Karpas-422 (cell line): Measurements from ENCODE around the gene RBPJ. TPM values are rescaled to one million over a fixed set of nuclear protein-coding genes. Genes with fewer than 3 reads are reported as not detected.

Source experiments
- DNase-seq: peaks from one replicate; pipeline ENCODE4 v3.0.0-alpha.2; 2015
- H2AFZ ChIP-seq: fragments of 200-600 bp; sonication (generic); 2 replicates; pipeline ENCODE4 v1.6.1; 2014; ENCODE audit warnings: antibody characterized with exemption, low read length, mixed read lengths
- H3K27ac ChIP-seq: fragments of 200-600 bp; sonication (generic); 2 replicates; pipeline ENCODE4 v1.5.1; 2014; ENCODE audit warnings: mild to moderate bottlenecking, low read length, moderate library complexity
- H3K27me3 ChIP-seq: fragments of 200-600 bp; sonication (generic); 2 replicates; pipeline ENCODE4 v1.6.1; 2014; ENCODE audit warnings: low read length, mixed read lengths
- H3K36me3 ChIP-seq: fragments of 200-600 bp; sonication (generic); 2 replicates; pipeline ENCODE4 v1.6.1; 2014; ENCODE audit warnings: low read length, mixed read lengths; ENCODE audit not compliant: insufficient read depth
- H3K4me1 ChIP-seq: fragments of 200-600 bp; sonication (generic); 2 replicates; pipeline ENCODE4 v1.6.1; 2014; ENCODE audit warnings: mild to moderate bottlenecking, low read length, mixed read lengths
- H3K4me2 ChIP-seq: fragments of 200-600 bp; sonication (generic); 2 replicates; pipeline ENCODE4 v1.6.1; 2014; ENCODE audit warnings: low read length, low read depth, mild to moderate bottlenecking; ENCODE audit not compliant: poor library complexity, severe bottlenecking
- H3K4me3 ChIP-seq: fragments of 200-600 bp; sonication (generic); 2 replicates; pipeline ENCODE4 v1.5.1; 2014; ENCODE audit warnings: mild to moderate bottlenecking, antibody characterized with exemption, low read length, mixed read lengths
- H3K79me2 ChIP-seq: fragments of 200-600 bp; sonication (generic); 2 replicates; pipeline ENCODE4 v1.6.1; 2014; ENCODE audit warnings: mild to moderate bottlenecking, low read length, mixed read lengths
- H3K9ac ChIP-seq: fragments of 200-600 bp; sonication (generic); 2 replicates; pipeline ENCODE4 v1.6.0; 2014; ENCODE audit warnings: low read length
- H3K9me2 ChIP-seq: fragments of 200-600 bp; sonication (generic), shearing (Covaris generic); replicated peaks from 2 replicates; pipeline ENCODE4 v1.6.0; 2014; ENCODE audit warnings: mild to moderate bottlenecking, low read length, moderate library complexity; ENCODE audit not compliant: insufficient read depth
- H3K9me3 ChIP-seq: fragments of 300-700, 200-600 bp; sonication (generic); 2 replicates; pipeline ENCODE4 v1.6.1; 2014; ENCODE audit warnings: low read length, mixed read lengths
- H4K20me1 ChIP-seq: fragments of 200-600 bp; sonication (generic); 2 replicates; pipeline ENCODE4 v1.6.1; 2014; ENCODE audit warnings: mild to moderate bottlenecking, antibody characterized with exemption, low read length, low read depth; ENCODE audit not compliant: insufficient read depth
- total RNA-seq: library from RNA; depleted of rRNA; stranded (reverse); fragments of >200 nt; shearing (Covaris generic); gene quantifications from 2 replicates; pipeline ENCODE4 v1.2.3, GENCODE V29; 2014; ENCODE audit warnings: low replicate concordance

Gene RBPJ
- total RNA-seq, 1 experiment from 2014 or later = 36.8 TPM

DNA sequence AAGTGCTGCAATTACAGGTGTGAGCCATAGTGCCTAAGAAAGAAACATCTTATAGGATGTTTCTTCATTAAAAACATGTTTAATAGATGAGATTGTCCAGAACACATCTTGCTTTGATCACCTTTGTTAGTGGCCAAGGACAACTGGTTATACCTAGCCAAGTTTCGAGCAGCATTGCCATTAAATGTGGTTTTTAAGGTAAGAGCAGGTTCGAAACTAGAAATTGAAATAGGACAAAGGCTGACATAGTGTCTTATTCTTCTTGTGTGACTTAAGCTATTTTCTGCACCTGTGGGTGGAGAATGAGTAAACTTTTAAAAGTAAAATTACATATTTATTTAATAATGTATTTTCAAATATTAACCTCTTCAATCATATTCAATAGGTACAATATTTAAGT, 59.0 kb downstream of the RBPJ start:
- Histone ChIP-seq H3K9ac (no peak overlapping the region), H3K4me1 (peaks cover 32% of the 10 kb centered on the region), H3K4me2 (no peak overlapping the region), H4K20me1 (peaks cover 25% of the 10 kb centered on the region), H3K79me2 (peaks cover 69% of the 10 kb centered on the region), H3K36me3 (no peaks in the 10 kb centered on the region), H3K27ac (no peak overlapping the region), H2AFZ (no peak overlapping the region), H3K9me2 (no peaks in the 10 kb centered on the region), H3K4me3 (no peak overlapping the region), H3K9me3 (no peaks in the 10 kb centered on the region), H3K27me3 (no peaks in the 10 kb centered on the region)
- no peak for DNase-seq

DNA sequence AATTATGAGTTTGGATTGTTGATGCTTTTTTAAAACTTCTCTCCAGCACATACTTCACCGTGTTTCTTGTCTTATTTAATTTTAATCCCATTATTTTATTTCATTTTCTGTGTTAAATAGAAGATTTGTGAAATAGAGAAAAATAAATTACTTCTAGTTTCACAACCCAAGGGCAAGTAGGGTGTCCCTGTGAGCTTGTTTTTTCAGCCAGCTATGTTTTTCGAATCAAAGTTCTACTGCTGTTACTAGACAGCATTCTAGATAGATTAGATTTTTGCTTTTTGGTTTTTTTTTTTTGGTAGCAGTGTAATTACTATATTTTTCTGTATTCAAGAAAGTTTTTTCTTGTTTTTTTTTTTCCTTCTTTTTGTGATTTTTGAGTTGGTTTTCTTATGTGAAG, 59.9 kb downstream of the RBPJ start:
- Histone ChIP-seq H3K36me3 (no peaks in the 10 kb centered on the region), H3K79me2 (peaks cover 63% of the 10 kb centered on the region), H3K27me3 (no peaks in the 10 kb centered on the region), H3K4me1 (peaks cover 32% of the 10 kb centered on the region), H3K9me2 (no peaks in the 10 kb centered on the region), H3K9me3 (no peaks in the 10 kb centered on the region), H2AFZ (no peak overlapping the region), H3K4me3 (no peak overlapping the region), H3K9ac (no peak overlapping the region), H3K4me2 (peak overlapping the region; percentile 1), H4K20me1 (peaks cover 16% of the 10 kb centered on the region), H3K27ac (no peak overlapping the region)
- DNase-seq = no peak

DNA sequence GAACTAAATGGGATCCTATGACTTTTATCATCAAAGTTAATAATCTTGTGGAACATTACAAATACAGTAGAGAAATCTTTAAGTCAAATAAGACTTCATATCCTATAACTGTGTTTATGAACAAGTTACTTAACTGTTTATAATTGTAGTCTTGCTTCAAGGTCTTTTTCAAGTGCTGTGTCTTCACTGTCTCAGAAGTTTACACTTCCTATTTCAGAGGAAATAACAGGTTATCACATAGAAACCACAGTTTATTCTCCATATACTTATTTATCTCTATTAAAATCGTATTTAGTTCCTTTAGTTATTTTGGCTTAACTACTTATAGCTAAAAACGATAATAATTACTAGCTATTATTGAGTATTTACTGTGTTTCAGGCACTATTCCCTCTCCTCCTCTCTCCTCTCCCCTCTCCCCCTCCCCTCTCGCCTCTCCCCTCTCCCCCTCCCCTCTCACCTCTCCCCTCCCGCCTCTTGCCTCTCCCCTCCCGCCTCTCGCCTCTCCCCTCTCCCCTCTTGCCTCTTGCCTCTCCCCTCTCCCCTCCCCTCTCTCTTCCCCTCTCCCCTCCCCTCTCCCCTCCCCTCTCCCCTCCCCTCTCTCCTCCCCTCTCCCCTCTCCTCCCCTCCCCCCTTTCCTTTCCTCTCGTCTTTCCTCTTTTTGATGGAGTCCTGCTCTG, 63.7 kb downstream of the RBPJ start:
- H3K9ac ChIP-seq = no peak overlapping the region
- H2AFZ ChIP-seq = no peak overlapping the region
- DNase-seq = no peak
- no peaks in the 10 kb centered on the region for H3K9me3 ChIP-seq
- no peak overlapping the region for H3K27ac ChIP-seq
- no peak overlapping the region for H3K4me2 ChIP-seq
- H3K27me3 ChIP-seq = no peaks in the 10 kb centered on the region
- no peaks in the 10 kb centered on the region for H3K9me2 ChIP-seq
- H3K79me2 ChIP-seq = peaks cover 42% of the 10 kb centered on the region
- no peaks in the 10 kb centered on the region; the same call in 1 of the 2 replicates for H4K20me1 ChIP-seq
- H3K4me3 ChIP-seq = no peak overlapping the region
- peaks cover 18% of the 10 kb centered on the region for H3K4me1 ChIP-seq
- no peaks in the 10 kb centered on the region for H3K36me3 ChIP-seq

DNA sequence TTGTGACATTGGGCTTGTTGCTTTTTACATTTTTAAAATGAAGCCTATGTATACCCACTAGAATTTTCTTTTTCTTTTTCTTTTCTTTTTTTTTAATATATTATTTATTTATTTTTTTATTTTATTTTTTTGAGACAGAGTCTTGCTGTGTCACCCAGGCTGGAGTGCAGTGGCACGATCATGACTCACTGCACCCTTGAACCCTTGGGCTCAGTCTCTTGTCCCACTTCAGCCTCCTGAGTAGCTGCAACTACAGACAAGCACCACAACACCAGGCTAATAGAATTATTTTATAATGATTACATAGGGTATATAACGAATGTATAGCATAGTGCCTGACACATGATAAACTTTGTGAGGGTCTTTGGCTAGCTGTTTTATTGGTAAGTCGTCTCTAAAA, 64.9 kb downstream of the RBPJ start:
- DNase-seq = no peak
- no peak overlapping the region for H3K27ac ChIP-seq
- no peak overlapping the region for H3K4me3 ChIP-seq
- no peaks in the 10 kb centered on the region for H3K9me2 ChIP-seq
- peaks cover 35% of the 10 kb centered on the region for H3K79me2 ChIP-seq
- H3K9me3 ChIP-seq = no peaks in the 10 kb centered on the region
- H3K36me3 ChIP-seq = no peaks in the 10 kb centered on the region
- H3K9ac ChIP-seq = no peak overlapping the region
- H4K20me1 ChIP-seq = no peaks in the 10 kb centered on the region
- H3K27me3 ChIP-seq = no peaks in the 10 kb centered on the region
- H3K4me2 ChIP-seq = no peak overlapping the region
- H3K4me1 ChIP-seq = peaks cover 15% of the 10 kb centered on the region
- no peak overlapping the region for H2AFZ ChIP-seq

DNA sequence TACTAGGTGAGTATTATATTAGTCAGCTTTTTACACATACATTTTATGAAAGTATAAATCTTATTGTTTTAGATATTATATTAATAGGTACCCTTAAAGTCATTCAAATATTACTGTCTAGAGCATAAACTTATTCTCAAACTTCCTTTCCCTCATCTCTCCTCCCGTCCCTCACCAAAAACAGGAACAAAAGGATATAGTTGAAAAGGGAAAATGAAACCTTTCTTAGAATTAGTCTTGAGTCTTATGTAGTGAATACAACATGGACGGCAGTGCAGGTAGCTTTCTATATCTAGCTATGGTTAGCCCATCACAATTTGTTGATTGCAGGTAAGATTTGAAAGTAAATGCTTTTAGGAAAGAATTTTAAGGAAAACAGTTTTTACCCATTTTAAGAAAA, 65.6 kb downstream of the RBPJ start:
- H4K20me1 ChIP-seq = no peaks in the 10 kb centered on the region
- no peak overlapping the region for H3K4me3 ChIP-seq
- H3K36me3 ChIP-seq = no peaks in the 10 kb centered on the region
- H3K9me3 ChIP-seq = no peaks in the 10 kb centered on the region
- H2AFZ ChIP-seq = no peak overlapping the region
- H3K4me1 ChIP-seq = peaks cover 10% of the 10 kb centered on the region; the same call in 1 of the 2 replicates
- peaks cover 28% of the 10 kb centered on the region for H3K79me2 ChIP-seq
- no peak overlapping the region for H3K4me2 ChIP-seq
- no peak for DNase-seq
- no peak overlapping the region for H3K27ac ChIP-seq
- H3K9me2 ChIP-seq = no peaks in the 10 kb centered on the region
- H3K27me3 ChIP-seq = no peaks in the 10 kb centered on the region
- H3K9ac ChIP-seq = no peak overlapping the region

DNA sequence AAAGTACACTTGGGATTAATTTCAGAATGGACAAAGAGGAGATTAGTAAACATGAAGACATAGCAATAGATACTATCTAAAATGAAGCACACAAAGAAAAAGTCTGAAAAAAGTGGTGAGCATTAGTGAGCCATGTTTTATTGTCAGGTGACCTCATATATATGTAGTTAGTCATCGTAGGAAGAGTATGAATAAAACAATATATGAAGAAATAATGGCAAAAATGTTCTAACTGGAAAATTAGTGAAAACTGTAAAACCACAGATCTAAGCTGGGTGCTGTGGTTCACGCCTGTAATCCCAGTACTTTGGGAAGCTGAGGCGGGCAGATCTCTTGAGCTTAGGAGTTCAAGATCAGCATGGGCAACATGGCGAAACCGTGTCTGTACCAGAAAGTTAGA, 67.9 kb downstream of the RBPJ start:
- H3K27me3 ChIP-seq = no peaks in the 10 kb centered on the region
- H2AFZ ChIP-seq = no peak overlapping the region
- no peaks in the 10 kb centered on the region for H3K36me3 ChIP-seq
- H3K4me1 ChIP-seq = peaks cover 8% of the 10 kb centered on the region; the same call in 1 of the 2 replicates
- no peak overlapping the region for H3K4me2 ChIP-seq
- DNase-seq = no peak
- H3K9me2 ChIP-seq = no peaks in the 10 kb centered on the region
- no peak overlapping the region for H3K9ac ChIP-seq
- no peaks in the 10 kb centered on the region for H3K9me3 ChIP-seq
- H3K4me3 ChIP-seq = no peak overlapping the region
- H4K20me1 ChIP-seq = no peaks in the 10 kb centered on the region
- H3K79me2 ChIP-seq = peaks cover 16% of the 10 kb centered on the region
- no peak overlapping the region for H3K27ac ChIP-seq

DNA sequence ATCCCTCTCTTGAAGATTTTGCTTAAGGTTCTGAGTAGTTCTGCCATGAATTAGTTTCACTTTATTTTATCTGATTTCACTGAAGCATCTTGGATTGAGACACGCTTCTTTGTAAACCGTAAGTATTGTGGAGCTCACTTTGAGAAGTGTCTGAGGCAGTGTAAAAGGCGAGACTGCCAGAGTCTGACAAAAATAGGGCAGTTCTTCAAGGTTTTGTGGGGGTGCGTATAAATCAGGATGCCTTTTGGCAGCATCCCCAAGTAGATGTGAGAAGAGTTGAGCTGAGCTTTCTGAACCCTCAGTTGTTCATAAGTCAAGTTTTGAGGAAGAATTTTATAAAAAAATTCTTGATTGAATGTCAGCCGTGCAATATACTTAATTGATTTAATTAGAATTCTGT, 76.3 kb downstream of the RBPJ start:
- H3K4me2 ChIP-seq = no peak overlapping the region
- no peak for DNase-seq
- H3K9me2 ChIP-seq = no peaks in the 10 kb centered on the region
- H3K27ac ChIP-seq = no peak overlapping the region
- H4K20me1 ChIP-seq = no peaks in the 10 kb centered on the region
- no peaks in the 10 kb centered on the region for H3K9me3 ChIP-seq
- no peaks in the 10 kb centered on the region for H3K27me3 ChIP-seq
- H3K36me3 ChIP-seq = no peaks in the 10 kb centered on the region
- H3K4me3 ChIP-seq = no peak overlapping the region
- H2AFZ ChIP-seq = no peak overlapping the region
- no peak overlapping the region for H3K9ac ChIP-seq
- no peaks in the 10 kb centered on the region for H3K4me1 ChIP-seq
- no peaks in the 10 kb centered on the region for H3K79me2 ChIP-seq

DNA sequence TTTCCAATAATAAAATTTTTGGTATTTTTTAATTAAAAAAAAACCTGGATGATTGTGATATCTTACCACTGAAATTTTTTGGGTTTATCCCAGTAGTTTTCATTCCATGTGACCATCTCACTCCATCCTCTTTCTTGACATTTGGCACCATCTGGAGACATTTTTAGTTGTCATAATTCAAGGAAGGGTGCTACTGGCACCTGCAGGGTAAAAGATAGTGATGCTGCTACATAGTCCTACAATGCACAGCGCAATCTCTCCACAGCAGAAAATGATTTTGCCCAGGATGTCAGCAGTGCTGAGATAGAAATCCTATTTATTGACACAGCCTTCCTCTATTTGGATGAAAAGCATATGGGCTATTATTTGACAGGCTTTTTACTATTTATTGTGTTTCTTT, 79.3 kb downstream of the RBPJ start:
- Histone ChIP-seq H3K4me1 (peaks cover 4% of the 10 kb centered on the region), H3K9me2 (no peaks in the 10 kb centered on the region), H2AFZ (no peak overlapping the region), H3K79me2 (peaks cover 3% of the 10 kb centered on the region), H3K27ac (no peak overlapping the region), H3K9ac (no peak overlapping the region), H3K27me3 (no peaks in the 10 kb centered on the region), H4K20me1 (no peaks in the 10 kb centered on the region), H3K36me3 (no peaks in the 10 kb centered on the region), H3K9me3 (peaks cover 5% of the 10 kb centered on the region; the same call in 1 of the 2 replicates), H3K4me3 (no peak overlapping the region), H3K4me2 (no peak overlapping the region)
- DNase-seq = no peak
